NCI-H2081 (cell line): ENCODE data around the gene ELP4.
"Not testable (repeated sequence)": the region's sequence is repeated elsewhere in the genome, so short reads cannot be mapped to it uniquely, and the experiment has no call there.

Experiments
- DNase-seq, 2 experiments: peaks; one replicate each; lab custom pipeline; 2025; lab: John Stamatoyannopoulos, UW

The ELP4 gene, protein sequence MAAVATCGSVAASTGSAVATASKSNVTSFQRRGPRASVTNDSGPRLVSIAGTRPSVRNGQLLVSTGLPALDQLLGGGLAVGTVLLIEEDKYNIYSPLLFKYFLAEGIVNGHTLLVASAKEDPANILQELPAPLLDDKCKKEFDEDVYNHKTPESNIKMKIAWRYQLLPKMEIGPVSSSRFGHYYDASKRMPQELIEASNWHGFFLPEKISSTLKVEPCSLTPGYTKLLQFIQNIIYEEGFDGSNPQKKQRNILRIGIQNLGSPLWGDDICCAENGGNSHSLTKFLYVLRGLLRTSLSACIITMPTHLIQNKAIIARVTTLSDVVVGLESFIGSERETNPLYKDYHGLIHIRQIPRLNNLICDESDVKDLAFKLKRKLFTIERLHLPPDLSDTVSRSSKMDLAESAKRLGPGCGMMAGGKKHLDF

DNA sequence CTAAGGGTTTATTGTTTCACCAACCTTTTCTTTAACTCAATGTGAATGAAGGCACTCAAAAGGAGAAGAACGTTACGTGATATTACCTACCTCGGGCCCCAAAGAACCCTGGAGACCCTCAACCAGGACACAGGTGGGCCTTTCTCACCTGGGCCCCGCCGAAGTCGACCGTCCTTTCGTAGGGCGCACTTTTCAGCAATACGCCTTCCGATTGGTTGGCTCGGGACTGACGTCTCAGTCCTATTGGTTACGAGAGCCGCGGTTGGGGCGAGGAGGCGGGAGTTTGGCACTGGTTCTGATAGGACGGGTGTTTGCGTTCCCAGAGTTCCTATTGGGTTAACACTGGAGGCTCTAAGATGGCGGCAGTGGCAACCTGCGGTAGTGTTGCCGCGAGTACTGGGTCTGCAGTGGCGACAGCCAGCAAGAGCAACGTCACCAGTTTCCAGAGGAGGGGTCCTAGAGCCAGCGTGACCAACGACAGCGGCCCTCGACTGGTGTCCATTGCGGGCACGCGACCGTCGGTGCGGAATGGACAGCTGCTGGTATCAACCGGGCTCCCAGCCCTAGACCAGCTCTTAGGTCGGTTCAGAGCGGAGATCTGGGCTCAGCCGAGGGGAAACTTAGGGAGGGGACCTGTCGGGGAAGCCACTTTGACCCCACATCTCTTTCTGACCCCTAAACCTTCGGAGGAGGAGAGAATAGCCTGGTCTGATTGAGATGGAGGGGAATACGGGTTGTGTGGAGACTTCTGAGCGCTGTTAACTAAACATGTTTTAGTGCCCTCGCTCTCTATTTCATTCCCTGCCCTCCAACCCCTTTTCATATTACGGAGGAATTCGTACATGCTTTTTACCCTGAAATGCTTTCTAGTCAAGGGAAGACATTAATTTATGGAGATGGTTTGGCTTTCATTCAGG, at the start of gene ELP4, which contains the start of gene IMMP1L:
ELP4 (plus strand) TSS at position 339 of the 917 bp plus-strand sequence; CDS start at position 357, 18 bp downstream.
IMMP1L (minus strand) TSS at position 194 of the 917 bp plus-strand sequence. CDS start 46,346 bp downstream, outside the sequence.
- DNase-seq, result peak; percentile 98 to 99

DNA sequence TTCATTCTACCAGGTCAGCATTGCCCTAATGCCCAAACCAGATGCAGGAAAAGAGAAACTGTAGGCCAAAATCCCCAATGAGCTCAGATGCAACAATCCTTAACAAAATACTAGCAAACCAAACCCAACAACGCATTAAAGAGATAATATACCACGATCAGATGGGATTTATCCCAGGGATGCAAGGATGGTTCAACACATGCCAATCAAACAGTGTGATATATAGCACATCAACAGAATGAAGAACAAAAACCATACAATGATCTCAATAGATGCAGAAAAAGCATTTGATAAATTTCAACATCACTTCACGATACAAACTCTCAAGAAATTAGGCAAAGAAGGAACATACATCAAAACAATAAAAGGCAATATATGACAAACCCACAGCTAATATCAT, 45.1 kb upstream of the ELP4 start:
- DNase-seq, result no peak

DNA sequence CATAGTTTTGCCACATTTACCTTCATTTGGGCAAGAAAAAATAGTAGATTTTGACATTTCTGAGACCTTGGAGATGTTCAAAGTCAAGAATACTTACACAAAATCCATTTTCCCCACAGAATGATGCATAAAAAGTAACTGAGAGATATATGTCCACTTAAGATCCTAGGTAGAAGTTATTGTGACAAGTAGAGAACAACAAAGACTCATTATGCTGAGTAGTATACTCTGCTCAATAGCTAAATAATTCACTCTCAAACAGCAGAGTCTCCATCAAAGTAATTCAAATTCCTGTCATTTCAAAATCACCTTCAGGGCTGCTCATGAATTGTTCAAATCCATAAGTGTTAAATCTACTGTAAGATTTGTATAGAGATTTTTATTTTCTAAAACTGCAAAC, 35.5 kb upstream of the ELP4 start:
- no peak for DNase-seq

DNA sequence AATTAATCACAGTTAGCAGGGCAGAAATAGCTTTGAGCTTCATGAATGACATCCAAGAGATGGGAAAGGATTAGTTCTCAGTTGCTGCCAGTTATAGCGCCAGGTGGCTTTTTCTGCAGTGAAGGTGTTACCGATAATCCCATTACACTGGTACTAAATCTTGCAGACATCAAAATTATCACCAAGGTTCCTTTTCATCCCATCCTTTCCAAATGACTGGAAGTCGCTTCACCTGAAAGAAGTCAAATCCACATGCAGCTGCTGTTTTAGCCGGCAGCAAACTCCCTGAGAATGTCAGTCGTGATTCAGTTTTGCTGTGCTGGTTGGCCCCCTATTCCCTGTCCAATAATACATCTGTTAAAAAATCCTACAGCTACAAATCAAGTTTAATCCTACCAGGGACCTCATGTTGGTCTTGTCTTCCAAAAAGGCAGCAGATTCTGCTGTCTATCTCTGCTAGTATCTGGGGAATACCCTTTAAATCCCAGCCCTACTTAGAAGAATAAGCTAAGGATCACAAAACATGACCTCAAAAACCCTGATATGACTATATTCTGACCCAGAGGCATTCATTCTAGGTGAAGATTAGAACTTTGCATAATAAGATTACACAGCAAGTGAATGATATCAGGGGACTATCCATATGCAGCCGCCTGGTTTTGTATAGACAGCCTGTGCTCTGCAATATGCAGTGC, 31.9 kb upstream of the ELP4 start:
- DNase-seq, result peak; percentile 14 to 70

DNA sequence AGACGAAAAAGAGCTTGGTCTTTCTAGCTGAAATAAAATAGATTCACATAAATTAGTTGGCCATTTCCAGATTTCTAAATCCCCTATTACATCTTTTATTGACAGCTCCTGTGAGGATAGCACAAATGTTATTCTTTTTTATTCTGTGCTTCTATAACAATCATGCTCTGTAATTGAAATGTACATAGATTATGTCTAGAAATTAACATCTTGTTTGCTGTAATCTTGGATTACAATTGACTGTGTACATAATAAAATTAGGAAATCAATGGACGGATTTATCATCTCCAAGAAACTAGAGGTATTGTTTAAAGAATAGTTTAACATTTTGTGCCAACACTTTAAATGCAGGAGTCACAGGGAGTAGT, 31.4 kb upstream of the ELP4 start:
- no peak for DNase-seq

DNA sequence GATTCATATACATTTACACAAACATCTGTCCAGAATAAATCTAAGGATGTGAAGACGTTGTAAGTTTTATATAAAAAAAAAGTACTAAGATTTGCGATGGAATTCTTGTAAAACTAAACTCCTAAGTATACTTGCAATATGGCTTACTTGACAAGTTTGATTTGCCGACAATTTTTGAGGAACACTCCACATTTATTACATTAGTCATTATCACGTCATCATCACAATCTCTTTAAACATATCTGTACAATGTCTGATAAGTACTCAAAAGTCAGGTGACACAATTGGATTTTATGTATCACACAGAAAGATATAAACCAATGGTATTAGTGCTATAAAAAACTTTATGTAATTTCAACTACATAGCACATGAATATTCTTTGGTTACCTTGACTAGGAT, 30.5 kb upstream of the ELP4 start:
- DNase-seq, result no peak

DNA sequence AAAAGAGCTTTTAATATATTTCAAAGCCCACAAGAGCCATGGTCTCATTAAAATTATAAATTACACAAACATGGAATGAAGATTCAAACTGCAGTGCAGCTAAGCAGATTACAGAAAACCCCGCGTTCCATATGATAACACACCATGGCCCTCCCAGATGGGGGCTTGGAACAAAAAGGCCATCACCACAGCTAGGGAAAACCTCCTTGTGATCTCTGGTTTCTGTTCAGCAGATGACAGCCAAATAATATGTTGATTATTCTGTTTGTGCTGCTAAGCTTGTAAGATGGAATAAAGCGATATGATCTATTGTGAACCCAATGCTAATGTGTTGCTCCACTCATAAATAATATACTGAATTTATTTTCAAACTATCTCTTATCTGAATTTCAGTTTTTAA, 28.6 kb upstream of the ELP4 start:
- peak; percentile 13 to 74 for DNase-seq

DNA sequence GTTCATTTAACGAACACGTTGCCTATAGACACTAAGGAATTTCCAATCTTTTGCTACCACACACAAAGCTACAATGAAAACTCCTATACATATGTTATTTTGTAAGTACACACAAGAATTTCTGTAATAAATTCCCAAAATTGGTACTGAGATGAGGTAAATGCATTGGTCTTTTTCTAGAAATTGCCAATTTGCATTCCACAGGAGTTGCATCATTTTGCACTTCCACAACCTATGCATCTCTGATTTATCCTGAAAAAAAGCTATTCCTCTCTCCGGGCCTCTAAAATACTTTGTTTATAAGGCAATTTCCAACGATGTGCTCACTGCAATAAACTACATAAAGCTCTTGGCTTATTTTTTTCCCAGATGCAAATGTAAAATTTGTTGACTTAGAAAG, 25.1 kb upstream of the ELP4 start:
- no peak for DNase-seq

DNA sequence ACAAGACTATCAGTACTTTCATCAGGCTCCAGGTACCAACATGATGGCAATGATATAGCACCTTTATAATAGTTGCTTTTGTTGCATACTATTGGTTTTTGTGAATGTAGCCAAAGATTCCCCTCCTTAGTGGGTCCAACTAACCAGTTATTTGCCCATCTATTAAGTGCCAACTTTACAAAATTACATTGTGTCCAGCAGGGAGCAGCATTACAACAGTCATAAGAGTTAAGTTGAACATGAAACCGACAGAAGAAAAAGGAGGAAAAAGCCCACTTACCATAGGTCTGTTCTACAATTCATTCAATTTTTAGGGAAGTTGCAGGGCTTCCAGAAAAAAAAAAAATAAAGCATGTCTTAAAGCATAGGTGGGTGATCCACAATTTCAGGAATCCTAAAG, 21.7 kb upstream of the ELP4 start:
- DNase-seq, result peak in 1 of 2 experiments; percentile 58

DNA sequence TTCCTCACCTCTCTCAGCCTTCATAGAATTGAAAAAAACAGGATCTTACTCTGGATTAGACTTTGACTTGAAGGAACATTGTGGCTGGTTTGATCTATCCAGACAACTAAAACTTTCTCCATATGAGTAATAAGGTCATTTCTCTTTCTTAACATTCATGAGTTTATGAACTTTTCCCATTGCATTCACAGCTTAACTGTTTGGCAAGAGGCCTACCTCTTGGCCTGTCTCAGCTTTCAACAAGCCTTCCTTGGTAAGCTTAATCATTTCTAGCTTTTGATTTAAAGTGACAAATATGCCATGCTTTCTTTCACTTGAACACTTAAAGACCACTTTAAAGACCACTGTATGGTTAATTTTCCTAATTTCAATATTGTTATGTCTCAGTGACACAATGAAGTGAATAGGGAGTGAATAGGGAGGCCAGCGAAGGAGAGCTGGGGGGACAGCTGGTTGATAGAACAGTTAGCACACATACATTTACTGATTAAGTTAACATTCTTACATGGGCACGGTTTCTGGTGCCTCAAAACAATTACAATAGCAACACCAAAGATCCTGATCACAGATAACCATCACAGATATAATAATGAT, 17.1 kb upstream of the ELP4 start:
- DNase-seq, result no peak

DNA sequence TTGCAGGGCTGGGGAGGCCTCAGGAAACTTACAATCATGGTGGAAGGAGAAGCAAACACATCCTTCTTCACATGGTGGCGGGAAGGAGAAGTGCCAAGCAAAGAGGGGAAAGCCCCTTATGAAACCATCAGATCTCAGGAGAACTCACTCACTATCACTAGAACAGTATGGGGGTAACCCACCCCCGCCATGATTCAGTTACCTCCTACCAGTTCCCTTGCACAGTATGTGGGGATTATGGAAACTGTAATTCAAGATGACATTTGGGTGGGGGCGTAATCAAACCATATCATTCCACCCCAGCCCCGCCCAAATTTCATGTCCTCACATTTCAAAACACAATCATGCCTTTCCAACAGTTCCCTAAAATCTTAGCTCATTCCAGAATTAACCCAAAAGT, 16.3 kb upstream of the ELP4 start:
- DNase-seq, result no peak

DNA sequence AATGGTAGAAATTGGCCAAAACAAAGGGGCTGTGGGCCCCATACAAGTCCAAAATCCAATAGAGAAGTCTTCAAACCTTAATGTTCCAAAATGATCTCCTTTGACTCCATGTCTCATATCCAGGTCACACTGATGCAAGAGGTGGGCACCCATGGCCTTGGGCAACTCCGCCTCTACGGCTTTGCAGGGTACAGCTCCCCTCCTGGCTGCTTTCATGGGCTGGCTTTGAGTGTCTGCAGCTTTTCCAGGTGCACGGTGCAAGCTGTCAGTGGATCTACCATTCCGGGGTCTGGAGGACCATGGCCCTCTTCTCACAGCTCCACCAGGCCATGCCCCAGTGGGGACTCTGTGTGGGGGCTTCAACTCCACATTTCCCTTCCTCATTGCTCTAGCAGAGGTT, 15.8 kb upstream of the ELP4 start:
- not testable (repeated sequence) for DNase-seq

DNA sequence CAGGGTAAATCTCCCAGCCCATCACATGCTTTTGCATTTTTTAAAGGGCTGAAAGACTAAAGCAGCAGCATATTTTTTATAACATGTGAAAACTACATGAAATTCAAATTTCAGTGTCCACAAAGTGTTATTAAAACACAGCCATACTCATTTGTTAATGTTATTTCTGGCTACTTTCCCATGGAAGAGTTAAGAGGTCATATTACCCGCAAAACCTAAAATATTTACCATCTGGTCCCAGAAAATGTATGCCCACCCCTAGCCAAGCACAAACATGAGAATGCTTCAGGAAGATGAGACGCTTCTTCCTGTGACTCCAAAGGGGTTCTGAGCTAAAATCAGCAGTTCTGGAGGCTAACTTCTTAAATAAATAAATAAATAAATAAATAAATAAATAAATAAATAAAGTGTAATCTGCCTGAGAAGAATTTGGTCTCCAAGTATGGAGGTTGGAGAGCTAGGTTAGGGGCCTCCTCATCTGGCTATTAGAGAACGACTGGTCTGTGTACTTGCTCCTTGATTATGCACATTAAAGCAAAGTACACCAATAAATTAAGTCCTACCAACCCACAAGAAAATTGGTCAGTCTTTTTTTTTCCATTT, 9.9 kb upstream of the ELP4 start:
- DNase-seq, result peak in 1 of 2 experiments; percentile 37

DNA sequence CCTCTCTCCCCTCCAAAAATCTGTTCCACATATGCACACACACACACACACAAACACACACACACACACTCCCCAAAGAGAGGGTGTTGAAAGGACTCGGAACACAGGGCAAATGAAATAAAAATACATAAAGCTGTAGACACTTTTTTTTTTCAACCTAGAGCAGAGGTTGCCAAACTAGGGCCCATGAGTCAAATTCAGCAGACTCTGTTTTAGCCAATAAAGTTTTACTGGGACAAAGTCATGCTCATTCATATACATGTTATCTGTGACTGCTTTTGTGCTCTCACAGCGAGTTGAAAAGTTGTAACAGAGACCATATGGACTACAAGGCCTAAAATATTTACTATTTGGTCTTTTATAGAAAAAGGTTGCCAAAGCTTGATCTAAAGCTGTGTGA, 9.0 kb upstream of the ELP4 start:
- no peak for DNase-seq

DNA sequence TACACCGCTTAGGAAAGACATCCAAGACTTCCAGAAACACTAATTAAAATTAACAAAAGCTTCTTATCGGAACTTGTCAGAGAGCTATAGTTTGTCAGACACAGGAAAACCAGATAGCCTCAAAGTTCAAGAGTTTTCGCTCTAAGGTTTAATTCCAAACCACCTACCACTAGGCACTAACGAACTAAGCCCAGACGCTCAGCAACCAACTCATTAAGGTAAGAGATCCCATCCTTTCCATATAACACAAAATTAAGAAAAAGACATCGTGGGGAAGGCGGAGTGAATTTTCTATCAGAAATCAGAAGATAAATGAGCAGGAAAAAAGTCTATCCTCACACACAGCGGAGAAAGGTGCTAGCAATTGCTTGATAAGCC, 527 bp upstream of the ELP4 start:
- DNase-seq, result no peak

DNA sequence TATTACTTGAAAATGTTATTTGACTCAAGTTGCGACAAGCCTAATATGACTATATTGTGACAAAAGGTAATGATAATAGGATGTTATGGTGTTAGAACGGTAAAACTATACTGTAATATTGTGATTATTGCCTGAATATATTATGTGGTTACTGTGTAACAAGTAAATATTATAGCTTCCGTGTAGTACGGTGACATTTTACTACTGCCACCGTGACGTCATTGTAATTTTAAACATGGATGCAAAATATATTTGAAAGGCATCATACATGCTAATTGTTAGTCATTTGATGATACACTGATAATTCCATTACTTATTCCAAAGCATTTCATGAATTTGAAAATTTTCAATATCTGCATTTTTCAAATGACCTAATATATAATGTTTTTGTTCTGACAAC, 2.5 kb downstream of the ELP4 start:
- DNase-seq, result peak in 1 of 2 experiments; percentile 37

DNA sequence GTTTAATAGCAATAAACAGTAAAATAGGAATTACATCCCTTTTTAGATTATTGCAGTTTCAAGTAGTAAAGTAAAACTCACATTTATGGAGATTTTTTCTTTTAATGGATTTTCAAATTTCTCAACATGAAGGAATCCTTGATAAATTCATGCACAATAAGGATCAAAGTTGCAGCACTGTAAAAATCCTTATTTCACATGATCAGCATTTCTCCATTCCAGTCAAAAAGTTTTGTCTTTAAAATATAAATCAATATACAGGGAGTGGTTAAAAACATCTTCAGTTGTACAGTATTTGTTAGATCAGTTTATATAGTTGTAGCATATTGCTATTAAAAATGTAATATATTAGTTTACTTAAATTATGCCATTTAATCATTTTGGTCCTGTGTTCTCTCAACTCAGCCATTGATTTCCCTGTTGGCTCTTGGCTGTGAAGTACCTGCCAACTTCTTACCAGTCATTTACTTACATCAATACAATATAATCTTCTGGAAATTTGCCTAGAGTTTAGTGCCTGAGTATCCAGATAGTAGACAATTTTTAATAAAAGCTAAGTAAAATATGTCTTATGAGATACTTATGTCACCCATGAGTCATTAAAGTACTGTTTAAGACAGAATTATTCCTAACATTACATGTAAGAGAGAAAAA, 12.1 kb downstream of the ELP4 start:
- DNase-seq, result no peak

DNA sequence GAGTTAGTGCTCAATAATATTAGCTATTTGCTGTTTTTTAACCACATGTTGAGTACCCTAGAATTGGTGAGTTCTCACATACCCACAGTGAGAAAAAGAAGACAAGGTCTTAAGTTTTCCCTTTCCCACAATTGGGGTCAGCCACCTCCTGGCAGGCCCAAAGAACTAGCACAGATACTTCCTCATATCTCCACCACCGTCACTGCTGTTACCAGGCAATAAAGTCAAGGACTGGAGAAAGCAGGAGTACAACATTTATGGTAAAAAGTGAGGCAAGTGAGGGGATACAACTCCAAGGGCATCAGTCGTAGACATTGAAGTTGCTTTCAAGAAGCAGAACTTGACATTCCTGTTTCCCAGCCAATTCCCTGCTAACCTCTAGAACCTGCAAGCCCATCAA, 19.6 kb downstream of the ELP4 start:
- no peak for DNase-seq

DNA sequence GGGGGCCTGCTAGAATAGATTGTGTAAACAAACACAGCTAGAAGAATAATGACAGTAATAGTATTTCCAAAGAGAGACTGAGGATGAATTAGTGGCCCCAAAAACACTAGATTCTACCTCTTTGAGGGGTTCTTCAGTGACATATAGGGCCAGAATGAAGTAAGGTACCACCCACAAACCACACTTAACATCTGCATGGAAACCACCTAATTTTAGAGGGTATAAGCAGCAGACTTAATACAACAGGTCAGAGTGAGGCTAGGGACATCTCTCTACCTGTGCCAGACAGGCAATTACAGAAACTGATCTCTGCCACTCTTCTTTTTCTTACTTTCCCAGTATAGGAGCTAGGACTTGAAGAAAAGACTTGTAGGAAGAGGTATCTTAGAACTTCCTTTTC, 20.1 kb downstream of the ELP4 start:
- no peak for DNase-seq

DNA sequence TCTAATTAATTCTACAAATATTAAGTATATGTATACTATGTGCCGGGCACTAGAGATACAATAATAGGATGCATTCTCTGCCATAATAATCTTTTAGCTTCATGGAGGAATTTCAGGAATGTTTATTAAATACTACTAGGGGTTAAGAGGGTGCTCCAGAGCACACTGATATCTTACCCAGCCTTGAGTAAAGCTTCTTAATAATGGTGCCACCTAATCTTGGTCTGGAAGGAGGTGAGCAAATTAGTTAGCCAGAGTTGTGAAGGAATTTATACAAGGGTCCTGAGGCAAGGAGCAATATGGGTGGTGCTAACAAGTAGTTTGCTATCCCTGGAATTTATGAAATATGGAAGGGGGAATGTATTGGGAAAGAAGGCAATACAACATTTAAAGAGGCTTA, 21.7 kb downstream of the ELP4 start:
- DNase-seq, result no peak

DNA sequence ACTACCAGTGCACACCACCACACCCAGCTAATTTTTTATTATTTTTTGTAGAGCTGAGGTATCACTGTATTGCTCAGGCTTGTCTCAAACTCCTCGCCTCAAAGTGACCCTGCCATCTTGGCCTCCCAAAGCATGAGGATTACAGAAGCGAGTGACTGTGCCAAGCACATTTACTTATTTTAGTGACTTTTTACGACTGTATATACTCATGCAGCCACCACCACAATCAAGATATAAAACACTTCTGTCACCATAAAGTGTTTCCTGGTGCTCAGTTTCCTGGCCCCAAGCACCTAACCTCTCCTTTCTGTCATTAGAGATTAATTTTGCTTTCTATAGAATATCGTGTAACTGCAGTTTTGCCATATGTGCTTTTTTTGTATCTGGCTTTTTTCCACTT, 25.9 kb downstream of the ELP4 start:
- no peak for DNase-seq
